Transverse colon (tissue), 4 donors: ENCODE results near the gene TSPAN10.

Source experiments
- EP300 ChIP-seq: sonication (generic); formaldehyde crosslinking; IDR thresholded peaks from one replicate; pipeline ENCODE4 v1.6.1; 2017; ENCODE audit warnings: antibody characterized with exemption, low read depth
- POLR2AphosphoS5 ChIP-seq, 3 donors: sonication (generic); formaldehyde crosslinking; IDR thresholded peaks; one replicate each; pipeline ENCODE4 v1.6.1; 2016; ENCODE audit warnings: antibody characterized with exemption in 3 of 3
- TF ChIP-seq, protein P1 (sequence below), 5 experiments: fragments of 200-600 bp in 3 of 5; fragments of 450-650 bp in 2 of 5; sonication (generic) in 3 of 5; IDR thresholded peaks; 1 replicate in 2 of 5; 2 replicates in 3 of 5; pipeline ENCODE4 v1.5.1; 2016 to 2017; ENCODE audit warnings: antibody characterized with exemption in 5 of 5, inconsistent platforms in 3 of 5, mild to moderate bottlenecking in 2 of 5, moderate library complexity in 1 of 5

DNA sequence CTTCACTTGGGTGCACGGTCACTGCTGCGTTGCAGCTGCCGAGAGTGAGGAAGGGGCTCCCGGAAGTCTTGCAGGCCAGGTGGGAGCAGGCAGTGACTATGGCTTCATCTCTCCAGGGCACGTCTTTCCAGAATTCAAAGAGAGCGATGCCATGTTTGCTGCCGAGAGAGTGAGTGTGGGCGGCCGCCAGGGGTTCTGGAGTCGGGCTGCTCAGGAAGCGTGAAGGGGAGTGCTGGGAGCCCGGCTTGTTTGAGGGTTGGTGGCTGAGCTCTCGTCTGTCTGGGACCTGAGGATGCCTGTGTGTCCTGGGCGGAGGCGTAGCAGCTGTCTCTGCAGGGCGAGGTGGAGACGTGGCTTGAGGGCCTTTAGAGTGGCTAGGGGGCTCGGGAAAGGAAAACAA lies 53.1 kb downstream of the TSPAN10 start:
- TF ChIP-seq, protein P1, sequence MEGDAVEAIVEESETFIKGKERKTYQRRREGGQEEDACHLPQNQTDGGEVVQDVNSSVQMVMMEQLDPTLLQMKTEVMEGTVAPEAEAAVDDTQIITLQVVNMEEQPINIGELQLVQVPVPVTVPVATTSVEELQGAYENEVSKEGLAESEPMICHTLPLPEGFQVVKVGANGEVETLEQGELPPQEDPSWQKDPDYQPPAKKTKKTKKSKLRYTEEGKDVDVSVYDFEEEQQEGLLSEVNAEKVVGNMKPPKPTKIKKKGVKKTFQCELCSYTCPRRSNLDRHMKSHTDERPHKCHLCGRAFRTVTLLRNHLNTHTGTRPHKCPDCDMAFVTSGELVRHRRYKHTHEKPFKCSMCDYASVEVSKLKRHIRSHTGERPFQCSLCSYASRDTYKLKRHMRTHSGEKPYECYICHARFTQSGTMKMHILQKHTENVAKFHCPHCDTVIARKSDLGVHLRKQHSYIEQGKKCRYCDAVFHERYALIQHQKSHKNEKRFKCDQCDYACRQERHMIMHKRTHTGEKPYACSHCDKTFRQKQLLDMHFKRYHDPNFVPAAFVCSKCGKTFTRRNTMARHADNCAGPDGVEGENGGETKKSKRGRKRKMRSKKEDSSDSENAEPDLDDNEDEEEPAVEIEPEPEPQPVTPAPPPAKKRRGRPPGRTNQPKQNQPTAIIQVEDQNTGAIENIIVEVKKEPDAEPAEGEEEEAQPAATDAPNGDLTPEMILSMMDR (IDR thresholded peaks at IDR 0.05), result no peak
- TF ChIP-seq EP300, result no peak
- TF ChIP-seq POLR2AphosphoS5 (IDR thresholded peaks at IDR 0.05), result no peak
